Type B pancreatic cell (in vitro differentiated cells): ENCODE data around the gene CPSF4L. TPM values are rescaled to one million over a fixed set of nuclear protein-coding genes. Genes with fewer than 3 reads are reported as not detected.

ENCODE experiments used
- DNase-seq: peaks from one replicate; pipeline ENCODE4 v3.0.0; 2021; ENCODE audit warnings: mixed read lengths; ENCODE audit not compliant: unreplicated experiment; ENCODE audit errors: extremely low spot score
- H3K27ac Mint-ChIP-seq: 2 replicates; pipeline ENCODE4 v1.8.0; 2021; ENCODE audit warnings: mild to moderate bottlenecking, mixed read lengths
- H3K27me3 Mint-ChIP-seq: 2 replicates; pipeline ENCODE4 v1.8.0; 2021; ENCODE audit warnings: mixed read lengths
- H3K36me3 Mint-ChIP-seq: 2 replicates; pipeline ENCODE4 v1.8.0; 2021; ENCODE audit warnings: mixed read lengths
- H3K4me1 Mint-ChIP-seq: one replicate; pipeline ENCODE4 v1.8.0; 2021; ENCODE audit warnings: mixed read lengths; ENCODE audit not compliant: unreplicated experiment
- H3K4me3 Mint-ChIP-seq: 2 replicates; pipeline ENCODE4 v1.8.0; 2021; ENCODE audit warnings: mild to moderate bottlenecking, mixed read lengths
- H3K9me3 Mint-ChIP-seq: 2 replicates; pipeline ENCODE4 v1.8.0; 2021; ENCODE audit warnings: mixed read lengths
- CTCF ChIP-seq: fragments of 200-600 bp; sonication (generic); conservative IDR thresholded peaks from 2 replicates; pipeline ENCODE4 v1.5.0; 2021; ENCODE audit warnings: antibody characterized with exemption, mild to moderate bottlenecking
- total RNA-seq: library from RNA; stranded (reverse); gene quantifications from 2 replicates; pipeline ENCODE4 v1.2.1, GENCODE V29; 2021; ENCODE audit warnings: low replicate concordance

CPSF4L gene
- total RNA-seq, 1 donor from 2014 or later, result not detected

- H3K27ac Mint-ChIP-seq, result peak overlapping the region; percentile 96
- H3K4me1 Mint-ChIP-seq, result peaks cover 40% of the 10 kb centered on the region
- no peaks in the 10 kb centered on the region for H3K9me3 Mint-ChIP-seq
- DNase-seq, result no peak
- peaks cover 19% of the 10 kb centered on the region for H3K36me3 Mint-ChIP-seq
- no peaks in the 10 kb centered on the region for H3K27me3 Mint-ChIP-seq
- H3K4me3 Mint-ChIP-seq, result peak overlapping the region; percentile 94
- TF ChIP-seq CTCF, result no peak
These were observed 28.9 kb downstream of the CPSF4L start for GRCh38 chr17:73232587-73233373.

GRCh38 chr17:73231841-73232586 lies 29.7 kb downstream of the CPSF4L start:
- H3K9me3 Mint-ChIP-seq, result no peaks in the 10 kb centered on the region
- peak overlapping the region; percentile 96 for H3K27ac Mint-ChIP-seq
- H3K36me3 Mint-ChIP-seq, result peaks cover 19% of the 10 kb centered on the region
- DNase-seq, result peak; percentile 97
- peak; percentile 33 for TF ChIP-seq CTCF
- no peaks in the 10 kb centered on the region for H3K27me3 Mint-ChIP-seq
- peaks cover 34% of the 10 kb centered on the region for H3K4me1 Mint-ChIP-seq
- peak overlapping the region; percentile 94 for H3K4me3 Mint-ChIP-seq

- Mint-ChIP-seq H3K9me3 (no peaks in the 10 kb centered on the region), H3K36me3 (peaks cover 22% of the 10 kb centered on the region), H3K27me3 (no peaks in the 10 kb centered on the region), H3K4me3 (peak overlapping the region; percentile 94), H3K4me1 (peaks cover 38% of the 10 kb centered on the region), H3K27ac (peak overlapping the region; percentile 96)
- TF ChIP-seq CTCF, result no peak
- DNase-seq, result no peak
These were observed 30.3 kb downstream of the CPSF4L start for GRCh38 chr17:73231395-73231794.

GRCh38 chr17:73230088-73230487 lies 31.6 kb downstream of the CPSF4L start:
- TF ChIP-seq CTCF, result no peak
- peak overlapping the region; percentile 29 for H3K27ac Mint-ChIP-seq
- DNase-seq, result no peak
- H3K36me3 Mint-ChIP-seq, result peaks cover 13% of the 10 kb centered on the region
- H3K4me1 Mint-ChIP-seq, result peaks cover 35% of the 10 kb centered on the region
- H3K9me3 Mint-ChIP-seq, result no peaks in the 10 kb centered on the region
- no peaks in the 10 kb centered on the region for H3K27me3 Mint-ChIP-seq
- H3K4me3 Mint-ChIP-seq, result peak overlapping the region; percentile 94

GRCh38 chr17:73228748-73229236 lies 32.9 kb downstream of the CPSF4L start:
- no peak for TF ChIP-seq CTCF
- Mint-ChIP-seq H3K9me3 (no peaks in the 10 kb centered on the region), H3K27me3 (no peaks in the 10 kb centered on the region), H3K4me1 (peaks cover 42% of the 10 kb centered on the region), H3K36me3 (peaks cover 13% of the 10 kb centered on the region), H3K27ac (peak overlapping the region; percentile 62), H3K4me3 (peak overlapping the region; percentile 67)
- no peak for DNase-seq
